Measurements from ENCODE around the gene TULP1.

Gene TULP1

GRCh38 chr6:35454391-35455110 is 58.1 kb downstream of the TULP1 start:
- DNase-seq: no peak
- peak overlapping the region; percentile 78 for H3K27ac Mint-ChIP-seq
- peaks cover 21% of the 10 kb centered on the region for H3K27me3 Mint-ChIP-seq (ENCODE audit: low read depth, poor library complexity)
- peaks cover 47% of the 10 kb centered on the region for H3K4me1 Mint-ChIP-seq
- H3K36me3 Mint-ChIP-seq (ENCODE audit: low read depth): peaks cover 30% of the 10 kb centered on the region
- peak overlapping the region; percentile 86 for H3K4me3 Mint-ChIP-seq
- TF ChIP-seq CTCF (IDR thresholded peaks at IDR 0.05): no peak
- no peaks in the 10 kb centered on the region for H3K9me3 Mint-ChIP-seq

GRCh38 chr6:35453236-35453635 is 59.5 kb downstream of the TULP1 start:
- no peak for DNase-seq
- Mint-ChIP-seq H3K4me1 (peaks cover 46% of the 10 kb centered on the region), H3K36me3 (ENCODE audit: low read depth) (peaks cover 24% of the 10 kb centered on the region), H3K4me3 (peak overlapping the region; percentile 86), H3K27ac (no peak overlapping the region), H3K9me3 (no peaks in the 10 kb centered on the region), H3K27me3 (ENCODE audit: low read depth, poor library complexity) (peaks cover 18% of the 10 kb centered on the region)
- TF ChIP-seq CTCF (IDR thresholded peaks at IDR 0.05): no peak

- Mint-ChIP-seq H3K27ac (no peak within 1 kb of the TSS), H3K27me3 (ENCODE audit: low read depth, poor library complexity) (peaks cover 18% of the 10 kb centered on the region), H3K4me3 (peak within 1 kb of the TSS; percentile 86), H3K36me3 (ENCODE audit: low read depth) (peaks cover 16% of the 10 kb centered on the region), H3K9me3 (no peaks in the 10 kb centered on the region), H3K4me1 (peaks cover 40% of the 10 kb centered on the region)
- TF ChIP-seq CTCF (IDR thresholded peaks at IDR 0.05): no peak
- DNase-seq: peak; percentile 100
Measured at GRCh38 chr6:35452183-35453090, 60.3 kb downstream of the TULP1 start, which contains the start of gene FANCE. FANCE (plus strand) TSS chr6:35452338; CDS start chr6:35452546, 208 bp downstream.

- H3K27ac Mint-ChIP-seq: no peak overlapping the region
- no peaks in the 10 kb centered on the region for H3K9me3 Mint-ChIP-seq
- peaks cover 40% of the 10 kb centered on the region for H3K4me1 Mint-ChIP-seq
- H3K4me3 Mint-ChIP-seq: peak overlapping the region; percentile 80
- peaks cover 18% of the 10 kb centered on the region for H3K27me3 Mint-ChIP-seq (ENCODE audit: low read depth, poor library complexity)
- no peak for TF ChIP-seq CTCF (IDR thresholded peaks at IDR 0.05)
- peaks cover 14% of the 10 kb centered on the region for H3K36me3 Mint-ChIP-seq (ENCODE audit: low read depth)
- DNase-seq: no peak
Measured at GRCh38 chr6:35451354-35452182, 61.1 kb downstream of the TULP1 start.

GRCh38 chr6:35449287-35449881 is 63.3 kb downstream of the TULP1 start:
- Mint-ChIP-seq H3K36me3 (ENCODE audit: low read depth) (no peaks in the 10 kb centered on the region), H3K4me3 (no peak overlapping the region), H3K27me3 (ENCODE audit: low read depth, poor library complexity) (peaks cover 18% of the 10 kb centered on the region), H3K4me1 (peaks cover 29% of the 10 kb centered on the region), H3K9me3 (no peaks in the 10 kb centered on the region), H3K27ac (no peak overlapping the region)
- DNase-seq: peak; percentile 41
- peak; percentile 67 for TF ChIP-seq CTCF (IDR thresholded peaks at IDR 0.05)
